Ascending aorta (tissue), 2 donors: ENCODE data around the gene PLIN1. TPM values are rescaled to one million over a fixed set of nuclear protein-coding genes. Genes with fewer than 3 reads are reported as not detected.

Source experiments
- DNase-seq, 2 donors: peaks; one replicate each; pipeline ENCODE4 v3.0.0-alpha.2; 2019; ENCODE audit warnings: low spot score in 2 of 2
- H3K27ac ChIP-seq, 2 donors: fragments of 200-600 bp; sonication (generic); one replicate each; pipeline ENCODE4 v1.5.1; 2016 to 2017; ENCODE audit warnings: mild to moderate bottlenecking in 1 of 2
- H3K27me3 ChIP-seq: fragments of 200-600 bp; sonication (generic); one replicate; pipeline ENCODE4 v1.5.1; 2017
- H3K36me3 ChIP-seq, 2 donors: fragments of 200-600 bp; sonication (generic); one replicate each; pipeline ENCODE4 v1.5.1; 2016
- H3K4me1 ChIP-seq, 2 donors: fragments of 200-600 bp; sonication (generic); one replicate each; pipeline ENCODE4 v1.5.1; 2016 to 2017; ENCODE audit warnings: mild to moderate bottlenecking in 1 of 2
- H3K4me3 ChIP-seq, 2 donors: fragments of 200-600 bp; sonication (generic); one replicate each; pipeline ENCODE4 v1.5.1; 2016 to 2017; ENCODE audit warnings: mild to moderate bottlenecking in 1 of 2
- H3K9me3 ChIP-seq, 2 donors: fragments of 200-600 bp; sonication (generic); one replicate each; pipeline ENCODE4 v1.5.1; 2016
- CTCF ChIP-seq, 3 experiments: fragments of 200-600 bp in 2 of 3; fragments of 450-650 bp in 1 of 3; sonication (generic) in 2 of 3; IDR thresholded peaks; one replicate each; pipeline ENCODE4 v1.5.1; 2016 to 2019; ENCODE audit warnings: antibody characterized with exemption in 3 of 3, mild to moderate bottlenecking in 1 of 3, moderate library complexity in 1 of 3
- intact Hi-C: fragments of 100-400 bp; cut with DNase I; formaldehyde crosslinking; loops from one replicate; pipeline ENCODE4 v1.15.1; 2023
- total RNA-seq: library from RNA; depleted of rRNA; stranded (reverse); fragments of >200 nt; gene quantifications from one replicate; pipeline ENCODE4 v1.1.0, GENCODE V29; 2016

Gene PLIN1
- total RNA-seq, 1 donor from 2014 or later: 39.3 TPM

DNA sequence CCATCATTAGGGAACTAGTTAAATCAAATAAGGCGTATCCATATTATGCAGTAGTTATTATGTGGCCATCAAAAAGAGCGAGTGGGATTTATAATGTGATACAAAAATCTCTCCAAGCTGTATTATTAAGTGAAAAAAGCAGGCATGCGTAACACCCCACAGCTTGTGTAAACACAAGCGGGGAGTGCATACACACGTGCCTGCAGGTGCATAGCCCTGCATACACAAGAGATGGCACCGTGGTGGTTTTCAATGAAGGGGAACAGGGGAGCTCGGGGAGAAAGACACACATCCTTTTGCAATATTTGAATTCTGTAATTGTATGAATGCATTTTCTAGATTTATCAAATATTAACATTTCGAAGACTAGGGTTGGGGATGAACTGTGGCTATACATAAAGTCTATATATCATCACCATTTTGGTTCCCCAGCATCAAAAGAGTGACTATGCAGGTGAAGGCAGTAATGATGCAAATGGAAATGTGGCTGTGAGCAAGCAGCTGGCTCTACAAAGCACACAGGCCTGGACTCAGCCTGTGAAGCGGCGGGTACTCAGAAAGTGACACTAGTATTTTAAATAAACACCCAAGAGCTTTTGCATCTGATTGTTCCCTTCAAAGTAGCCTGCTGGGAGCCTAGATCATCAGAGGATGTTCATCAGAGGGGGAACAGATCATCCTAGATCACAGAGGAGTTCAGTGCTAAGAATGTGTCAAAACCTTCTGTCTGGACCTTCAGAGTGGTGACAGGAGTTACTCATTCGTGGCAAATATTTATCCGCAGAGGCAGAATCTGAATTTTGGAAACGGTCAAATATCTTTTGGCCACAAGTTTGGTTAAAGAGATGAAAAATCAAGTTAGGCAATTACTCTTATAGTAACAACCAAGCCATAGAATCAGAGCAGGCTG, 14.5 kb downstream of the PLIN1 start:
- intact Hi-C loops: loop anchor here (10.0 kb wide), 2 partner anchors 440 to 570 kb away; partner anchors contain the start of genes CIB1, GDPGP1 and IDH2
- no peak for DNase-seq
- Histone ChIP-seq H3K36me3 (no peaks in the 10 kb centered on the region), H3K4me3 (peak overlapping the region in 1 of 2 donors; percentile 55), H3K27me3 (no peaks in the 10 kb centered on the region), H3K4me1 (peaks cover 8 to 20% of the 10 kb centered on the region in 2 donors), H3K27ac (peak overlapping the region; percentile 96 to 98), H3K9me3 (no peaks in the 10 kb centered on the region)
- no peak for TF ChIP-seq CTCF (IDR thresholded peaks at IDR 0.05)

DNA sequence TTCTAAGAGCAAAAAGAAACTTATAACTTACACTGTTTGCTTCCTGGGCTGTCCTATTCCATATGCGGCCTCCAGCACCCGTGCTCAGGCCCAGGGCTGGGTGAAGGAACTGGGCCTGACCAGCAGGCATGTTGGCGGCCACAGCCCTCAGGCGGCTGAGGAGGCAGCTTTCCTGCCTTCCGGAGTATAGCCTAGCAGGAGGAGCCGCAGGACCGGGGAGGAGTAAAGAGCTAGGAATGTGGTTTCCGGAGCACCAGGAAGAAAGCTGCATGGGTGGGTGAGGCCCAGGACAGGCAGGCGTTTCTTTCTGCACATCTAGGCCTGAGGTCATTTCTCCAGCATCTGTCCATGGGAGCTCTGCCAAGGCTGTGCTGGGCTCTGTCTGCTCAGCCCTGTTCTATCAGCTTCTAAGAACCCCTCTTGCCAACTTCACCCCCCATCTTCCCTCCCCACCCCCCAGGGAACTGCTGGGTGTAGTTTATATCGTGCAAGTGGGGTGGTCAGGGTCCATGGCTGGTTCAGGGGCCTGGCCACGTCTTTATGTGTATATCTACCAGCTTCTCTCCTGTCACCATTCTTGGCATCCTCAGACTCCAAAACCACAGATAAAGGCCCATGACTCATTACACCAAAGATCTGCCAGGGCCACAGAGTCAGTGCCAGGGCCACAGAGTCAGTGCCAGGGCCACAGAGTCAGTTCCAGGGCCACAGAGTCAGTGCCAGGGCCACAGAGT, 16.1 kb downstream of the PLIN1 start:
- intact Hi-C loops: loop anchor here (10.0 kb wide), 2 partner anchors 442 to 572 kb away; partner anchors contain the start of genes CIB1, GDPGP1 and IDH2
- no peaks in the 10 kb centered on the region for H3K27me3 ChIP-seq
- peaks cover 8 to 20% of the 10 kb centered on the region in 2 donors for H3K4me1 ChIP-seq
- H3K36me3 ChIP-seq: no peaks in the 10 kb centered on the region
- H3K4me3 ChIP-seq: peak overlapping the region; percentile 13 to 31
- no peak for TF ChIP-seq CTCF (IDR thresholded peaks at IDR 0.05)
- DNase-seq: peak in 1 of 2 donors; percentile 92
- H3K9me3 ChIP-seq: no peaks in the 10 kb centered on the region
- H3K27ac ChIP-seq: peak overlapping the region; percentile 85 to 96

DNA sequence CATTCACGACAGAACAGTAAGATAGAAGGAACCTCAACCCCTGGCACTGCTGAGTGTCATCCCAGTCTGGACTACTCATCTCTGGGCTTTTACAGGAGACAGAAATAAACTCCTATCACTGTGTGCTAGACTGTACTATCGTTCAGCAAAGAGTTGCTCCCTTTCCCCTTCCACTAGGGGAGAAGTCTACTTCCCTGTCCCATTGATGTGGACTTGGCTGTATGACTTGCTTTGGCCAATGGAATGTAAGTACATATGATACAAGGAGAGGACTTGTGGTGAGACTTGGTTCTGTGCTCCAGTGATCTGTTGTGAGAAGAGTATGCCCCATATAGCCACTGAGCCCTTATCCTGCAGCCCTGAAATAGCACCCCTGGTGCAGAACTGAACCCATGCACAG, 18.6 kb downstream of the PLIN1 start:
- Histone ChIP-seq H3K36me3 (no peaks in the 10 kb centered on the region), H3K27me3 (no peaks in the 10 kb centered on the region), H3K4me1 (peaks cover 8 to 21% of the 10 kb centered on the region in 2 donors), H3K9me3 (no peaks in the 10 kb centered on the region), H3K27ac (peak overlapping the region in 1 of 2 donors; percentile 19), H3K4me3 (no peak overlapping the region)
- no peak for DNase-seq
- intact Hi-C loops: loop anchor here (10.0 kb wide), 2 partner anchors 444 to 574 kb away; partner anchors contain the start of genes CIB1, GDPGP1 and IDH2
- TF ChIP-seq CTCF (IDR thresholded peaks at IDR 0.05): no peak

GRCh38 chr15:89659295-89659694, 19.9 kb downstream of the PLIN1 start:
- H3K36me3 ChIP-seq: no peaks in the 10 kb centered on the region
- intact Hi-C loops: no loop called here
- no peak overlapping the region for H3K4me3 ChIP-seq

More at GRCh38 chr15:89659295-89659694, 19.9 kb downstream of the PLIN1 start:
- peaks cover 11 to 22% of the 10 kb centered on the region in 2 donors for H3K4me1 ChIP-seq
- no peak overlapping the region for H3K27ac ChIP-seq
- no peaks in the 10 kb centered on the region for H3K9me3 ChIP-seq
- H3K27me3 ChIP-seq: no peaks in the 10 kb centered on the region
- TF ChIP-seq CTCF (IDR thresholded peaks at IDR 0.05): no peak
- no peak for DNase-seq
